Tibial artery (tissue), 4 donors: ENCODE data around the gene ZNF354C.

Experiments
- DNase-seq, 2 donors: peaks; one replicate each; pipeline ENCODE4 v3.0.0-alpha.2; 2019
- H3K27ac ChIP-seq, 2 donors: fragments of 200-600 bp; sonication (generic) in 1 of 2; 1 replicate in 1 of 2; 2 replicates in 1 of 2; pipeline ENCODE4 v1.5.1; 2018 to 2019; ENCODE audit warnings: mild to moderate bottlenecking in 1 of 2
- H3K27me3 ChIP-seq, 2 donors: fragments of 200-600 bp; sonication (generic) in 1 of 2; one replicate each; pipeline versions ENCODE4 v1.5.1 to v1.6.0; 2016 to 2019
- H3K36me3 ChIP-seq, 3 donors: fragments of 200-600 bp; sonication (generic) in 2 of 3; one replicate each; pipeline ENCODE4 v1.5.1; 2016 to 2019; ENCODE audit warnings: mild to moderate bottlenecking in 2 of 3
- H3K4me1 ChIP-seq, 4 donors: fragments of 200-600 bp; sonication (generic) in 2 of 4; 1 replicate in 3 of 4; 2 replicates in 1 of 4; pipeline ENCODE4 v1.5.1; 2016 to 2019
- H3K4me3 ChIP-seq, 2 donors: fragments of 200-600 bp; sonication (generic) in 1 of 2; 1 replicate in 1 of 2; 2 replicates in 1 of 2; pipeline ENCODE4 v1.5.1; 2018 to 2019; ENCODE audit warnings: mild to moderate bottlenecking in 2 of 2
- H3K9me3 ChIP-seq, 3 donors: fragments of 200-600 bp; sonication (generic) in 1 of 3; one replicate each; pipeline ENCODE4 v1.5.1; 2016 to 2019
- CTCF ChIP-seq, 2 experiments: fragments of 200-600 bp in 1 of 2; fragments of 450-650 bp in 1 of 2; IDR thresholded peaks; one replicate each; pipeline ENCODE4 v1.5.1; 2017 to 2019; ENCODE audit warnings: antibody characterized with exemption in 2 of 2, mild to moderate bottlenecking in 1 of 2, moderate library complexity in 1 of 2
- intact Hi-C: fragments of 100-400 bp; cut with DNase I; formaldehyde crosslinking; loops from one replicate; pipeline ENCODE4 v1.15.0; 2023; ENCODE audit warnings: low total_unique reads

Gene ZNF354C

DNA sequence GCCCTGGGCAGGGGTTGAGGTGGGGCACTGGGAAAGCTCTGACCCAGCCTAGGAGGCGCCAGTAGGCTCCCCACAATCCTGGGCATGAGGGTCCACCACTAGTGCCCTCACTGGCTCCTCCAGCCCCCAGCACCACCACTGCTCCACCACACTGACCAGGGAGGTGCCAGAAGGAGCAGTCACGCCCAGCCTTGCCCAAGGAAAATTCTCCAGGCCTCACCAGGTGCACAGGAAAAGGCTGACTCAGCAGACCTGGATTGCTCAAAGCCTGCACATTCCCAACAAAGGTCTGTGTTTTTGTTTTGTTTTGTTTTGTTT lies 62.9 kb downstream of the ZNF354C start:
- TF ChIP-seq CTCF (IDR thresholded peaks at IDR 0.05) = no peak
- H3K9me3 ChIP-seq = peaks cover 0 to 29% (median 11%) of the 10 kb centered on the region in 3 donors
- H3K4me1 ChIP-seq = no peaks in the 10 kb centered on the region
- peak in 1 of 2 donors; percentile 17 for DNase-seq
- no peaks in the 10 kb centered on the region for H3K27me3 ChIP-seq
- intact Hi-C loops = no loop called here
- peaks cover 17 to 65% (median 54%) of the 10 kb centered on the region in 3 donors for H3K36me3 ChIP-seq
- H3K4me3 ChIP-seq = no peak overlapping the region
- H3K27ac ChIP-seq = no peak overlapping the region

- H3K4me1 ChIP-seq = no peaks in the 10 kb centered on the region
- intact Hi-C loops = no loop called here
- peaks cover 0 to 29% (median 11%) of the 10 kb centered on the region in 3 donors for H3K9me3 ChIP-seq
Observed at GRCh38 chr5:179123491-179124272, 63.5 kb downstream of the ZNF354C start.

GRCh38 chr5:179124273-179124852 lies 64.2 kb downstream of the ZNF354C start:
- peaks cover 0 to 27% (median 11%) of the 10 kb centered on the region in 3 donors for H3K9me3 ChIP-seq
- peak in 1 of 2 donors; percentile 46 for DNase-seq

More at GRCh38 chr5:179123491-179124272, 63.5 kb downstream of the ZNF354C start:
- Histone ChIP-seq H3K36me3 (peaks cover 18 to 71% (median 58%) of the 10 kb centered on the region in 3 donors), H3K27ac (no peak overlapping the region), H3K27me3 (no peaks in the 10 kb centered on the region), H3K4me3 (no peak overlapping the region)
- peak in 1 of 2 donors; percentile 50 for DNase-seq
- TF ChIP-seq CTCF (IDR thresholded peaks at IDR 0.05) = no peak

DNA sequence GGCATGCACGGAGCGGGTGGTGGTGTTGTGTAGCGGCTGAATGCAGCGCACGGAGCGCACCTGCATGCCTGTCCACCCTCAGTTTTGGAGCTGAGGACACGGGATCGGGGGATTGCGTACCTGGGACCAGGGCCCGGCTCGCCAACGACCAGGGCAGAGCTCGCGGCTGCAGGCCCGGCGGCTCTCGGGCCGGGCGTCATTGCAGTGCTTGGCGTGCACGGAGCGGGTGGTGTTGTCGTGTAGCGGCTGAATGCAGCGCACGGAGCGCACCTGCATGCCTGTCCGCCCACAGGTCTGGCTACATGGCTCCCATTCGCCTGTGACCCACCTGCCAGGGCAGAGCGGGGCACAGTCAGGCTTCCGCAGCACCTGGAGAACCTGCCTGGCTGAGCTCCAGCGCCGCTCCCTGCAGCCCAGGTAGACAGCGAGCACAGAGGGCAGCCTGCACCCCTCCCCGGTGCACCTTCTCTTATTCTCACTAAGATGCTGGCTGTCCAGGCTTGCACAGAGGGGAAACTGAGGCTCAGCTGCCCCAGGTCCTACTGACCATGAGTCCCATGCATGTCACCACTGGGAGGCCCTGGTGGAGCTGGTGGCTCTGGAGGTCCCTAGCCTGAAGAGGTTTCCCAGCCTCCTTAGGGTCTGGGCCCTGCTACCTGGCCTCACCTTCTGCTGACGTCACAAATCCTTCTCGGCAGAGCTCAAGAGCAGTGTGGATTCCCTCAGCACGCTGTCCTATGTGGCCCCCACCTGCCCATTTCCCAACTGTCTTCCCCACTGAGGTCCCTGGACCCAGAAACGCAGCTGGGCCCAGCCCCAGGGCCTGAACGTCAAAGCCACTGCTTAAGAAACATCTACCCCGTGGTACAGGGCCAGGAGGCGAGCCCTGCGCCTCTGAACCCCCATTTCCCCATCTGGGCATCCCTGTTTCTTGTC lies 64.9 kb downstream of the ZNF354C start:
- H3K27ac ChIP-seq = no peak overlapping the region
- H3K27me3 ChIP-seq = no peaks in the 10 kb centered on the region
- H3K4me1 ChIP-seq = no peaks in the 10 kb centered on the region
- no peak for TF ChIP-seq CTCF (IDR thresholded peaks at IDR 0.05)
- H3K4me3 ChIP-seq = no peak overlapping the region
- peaks cover 0 to 22% (median 11%) of the 10 kb centered on the region in 3 donors for H3K9me3 ChIP-seq
- H3K36me3 ChIP-seq = peaks cover 27 to 85% (median 72%) of the 10 kb centered on the region in 3 donors
- intact Hi-C loops = no loop called here
- peak in 1 of 2 donors; percentile 60 for DNase-seq

More at GRCh38 chr5:179124273-179124852, 64.2 kb downstream of the ZNF354C start:
- Histone ChIP-seq H3K4me1 (no peaks in the 10 kb centered on the region), H3K4me3 (no peak overlapping the region), H3K27me3 (no peaks in the 10 kb centered on the region), H3K27ac (no peak overlapping the region), H3K36me3 (peaks cover 20 to 77% (median 65%) of the 10 kb centered on the region in 3 donors)
- intact Hi-C loops = no loop called here
- no peak for TF ChIP-seq CTCF (IDR thresholded peaks at IDR 0.05)

DNA sequence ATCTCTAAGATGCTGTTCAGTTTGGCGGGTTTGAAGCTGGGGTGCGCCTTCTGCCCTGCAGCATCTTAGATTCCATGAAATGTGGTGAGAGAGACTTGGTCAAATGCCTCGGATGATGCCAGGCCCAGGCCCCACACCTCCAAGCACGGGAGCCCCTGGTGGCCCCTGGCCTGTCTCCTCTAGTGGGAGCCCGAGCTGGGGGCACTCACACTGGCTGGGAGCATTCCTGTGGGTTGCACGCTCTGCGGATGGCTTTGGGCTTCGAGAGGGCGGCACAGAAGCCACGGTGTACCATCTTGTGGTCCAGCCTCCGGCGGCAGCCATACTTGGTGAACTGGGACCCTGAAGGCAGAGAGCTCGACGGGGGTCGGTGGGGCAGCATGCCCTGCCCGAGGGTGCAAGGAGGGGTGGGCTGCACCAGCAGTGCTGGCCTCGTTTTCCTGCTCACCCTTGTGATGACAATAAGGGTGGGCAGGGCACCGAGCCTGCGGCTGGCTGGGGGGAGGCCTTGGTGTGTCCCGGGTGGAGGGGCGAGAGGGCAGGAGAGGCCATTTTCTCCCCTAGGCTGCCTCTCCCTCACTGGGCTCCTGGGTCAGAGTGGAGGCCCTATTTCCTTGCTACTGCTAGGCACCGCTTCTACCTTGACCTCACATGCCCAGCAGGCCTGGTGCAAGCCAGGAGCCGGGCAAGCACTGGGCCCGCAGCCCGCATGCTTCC lies 65.8 kb downstream of the ZNF354C start:
- H3K36me3 ChIP-seq = peaks cover 25 to 85% (median 73%) of the 10 kb centered on the region in 3 donors
- H3K4me1 ChIP-seq = no peaks in the 10 kb centered on the region
- intact Hi-C loops = no loop called here
- no peak overlapping the region for H3K4me3 ChIP-seq
- no peak for TF ChIP-seq CTCF (IDR thresholded peaks at IDR 0.05)
- H3K27me3 ChIP-seq = no peaks in the 10 kb centered on the region
- DNase-seq = peak in 1 of 2 donors; percentile 61
- H3K27ac ChIP-seq = no peak overlapping the region
- H3K9me3 ChIP-seq = peaks cover 0 to 13% (median 7%) of the 10 kb centered on the region in 3 donors
